Neutrophil (primary cell): Measurements from ENCODE around the gene RMI2.
A peak's percentile ranks its signal among the peaks of the same experiment; 100 is the strongest.

ENCODE experiments used
- H3K27ac ChIP-seq: fragments of 200-600 bp; sonication (generic); 2 replicates; pipeline ENCODE4 v1.5.1; 2016; ENCODE audit warnings: mild to moderate bottlenecking, moderate library complexity
- H3K27me3 ChIP-seq: fragments of 200-600 bp; sonication (generic); 2 replicates; pipeline ENCODE4 v1.6.0; 2016; ENCODE audit warnings: mild to moderate bottlenecking
- H3K36me3 ChIP-seq: fragments of 200-600 bp; sonication (generic); 2 replicates; pipeline ENCODE4 v1.5.1; 2017
- H3K4me1 ChIP-seq, 2 experiments: fragments of 200-600 bp in 1 of 2; sonication (generic) in 1 of 2; 1 replicate in 1 of 2; 2 replicates in 1 of 2; pipeline versions ENCODE4 v1.5.1 to v1.6.1; 2013 to 2016; ENCODE audit warnings: low read depth in 1 of 2, low read length in 1 of 2, mild to moderate bottlenecking in 1 of 2, moderate library complexity in 1 of 2; ENCODE audit not compliant: control insufficient read depth in 1 of 2, insufficient read depth in 1 of 2
- H3K4me3 ChIP-seq, 2 experiments: fragments of 200-600 bp in 1 of 2; sonication (generic) in 1 of 2; 1 replicate in 1 of 2; 2 replicates in 1 of 2; pipeline ENCODE4 v1.5.1; 2013 to 2016; ENCODE audit warnings: low read depth in 1 of 2, low read length in 1 of 2, mild to moderate bottlenecking in 1 of 2, moderate library complexity in 1 of 2
- H3K9me3 ChIP-seq: fragments of 200-600 bp; sonication (generic); 2 replicates; pipeline ENCODE4 v1.5.1; 2016
- TF ChIP-seq, protein P1 (sequence below): fragments of 200-600 bp; sonication (generic); IDR thresholded peaks from 2 replicates; pipeline ENCODE4 v1.5.1; 2016; ENCODE audit warnings: antibody characterized with exemption

The RMI2 gene

DNA sequence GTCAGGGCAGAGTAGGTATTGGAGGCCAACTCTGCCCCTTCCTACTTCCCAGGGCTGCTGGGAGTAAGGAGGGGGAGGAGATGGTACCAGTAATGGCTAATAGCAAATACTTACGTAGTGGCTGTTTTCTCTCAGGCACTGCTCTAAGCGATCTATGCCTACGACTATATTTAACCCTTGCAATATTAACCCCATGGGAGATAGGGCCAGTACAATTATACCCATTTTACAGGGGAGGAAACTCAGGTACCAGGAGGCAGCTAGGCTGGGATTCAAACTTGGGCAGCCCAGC is 50.6 kb downstream of the RMI2 start:
- no peaks in the 10 kb centered on the region for H3K4me1 ChIP-seq
- peaks cover 6% of the 10 kb centered on the region for H3K36me3 ChIP-seq
- no peak overlapping the region for H3K4me3 ChIP-seq
- no peaks in the 10 kb centered on the region for H3K27me3 ChIP-seq
- TF ChIP-seq, protein P1, sequence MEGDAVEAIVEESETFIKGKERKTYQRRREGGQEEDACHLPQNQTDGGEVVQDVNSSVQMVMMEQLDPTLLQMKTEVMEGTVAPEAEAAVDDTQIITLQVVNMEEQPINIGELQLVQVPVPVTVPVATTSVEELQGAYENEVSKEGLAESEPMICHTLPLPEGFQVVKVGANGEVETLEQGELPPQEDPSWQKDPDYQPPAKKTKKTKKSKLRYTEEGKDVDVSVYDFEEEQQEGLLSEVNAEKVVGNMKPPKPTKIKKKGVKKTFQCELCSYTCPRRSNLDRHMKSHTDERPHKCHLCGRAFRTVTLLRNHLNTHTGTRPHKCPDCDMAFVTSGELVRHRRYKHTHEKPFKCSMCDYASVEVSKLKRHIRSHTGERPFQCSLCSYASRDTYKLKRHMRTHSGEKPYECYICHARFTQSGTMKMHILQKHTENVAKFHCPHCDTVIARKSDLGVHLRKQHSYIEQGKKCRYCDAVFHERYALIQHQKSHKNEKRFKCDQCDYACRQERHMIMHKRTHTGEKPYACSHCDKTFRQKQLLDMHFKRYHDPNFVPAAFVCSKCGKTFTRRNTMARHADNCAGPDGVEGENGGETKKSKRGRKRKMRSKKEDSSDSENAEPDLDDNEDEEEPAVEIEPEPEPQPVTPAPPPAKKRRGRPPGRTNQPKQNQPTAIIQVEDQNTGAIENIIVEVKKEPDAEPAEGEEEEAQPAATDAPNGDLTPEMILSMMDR: no peak
- H3K9me3 ChIP-seq: no peaks in the 10 kb centered on the region
- no peak overlapping the region for H3K27ac ChIP-seq

DNA sequence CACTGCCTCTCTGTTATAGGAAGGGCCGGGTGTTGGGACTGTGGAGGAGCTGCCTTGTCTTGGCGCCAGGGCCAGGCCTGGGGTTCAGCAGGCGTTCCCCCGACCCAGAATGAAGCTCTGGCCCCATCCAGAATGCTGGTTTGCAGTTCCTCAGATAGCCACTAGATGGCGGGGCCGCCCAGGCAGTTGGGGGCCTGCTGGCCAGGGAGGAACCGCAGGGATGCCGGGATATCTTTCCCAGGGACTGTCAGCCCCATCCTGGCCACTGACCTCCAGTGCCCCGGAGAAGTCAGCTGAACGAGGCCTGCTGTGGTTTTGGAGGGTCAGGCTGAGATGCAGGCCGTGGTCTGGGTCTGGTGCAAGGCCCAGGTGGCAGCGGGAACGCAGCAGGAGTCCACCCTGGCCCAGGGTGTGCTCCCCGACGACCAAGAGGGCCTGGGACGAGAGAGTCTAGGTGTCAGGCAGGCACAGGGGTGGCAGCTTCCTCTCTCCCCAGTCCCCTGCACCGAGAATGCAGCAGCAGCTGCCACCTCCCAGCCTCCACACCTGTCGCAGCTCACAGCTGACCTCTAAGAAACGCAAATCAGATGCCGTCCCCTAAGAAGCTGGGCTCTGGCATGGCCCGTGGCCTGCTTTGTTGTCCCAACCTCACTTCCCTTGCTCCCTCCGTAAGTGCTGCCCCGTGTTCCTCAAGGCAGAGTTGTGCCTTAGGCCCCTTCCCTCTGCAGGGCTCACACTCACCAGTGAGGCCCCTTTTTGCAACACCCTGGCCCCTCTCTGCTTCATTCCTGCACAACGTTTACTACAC is 51.2 kb downstream of the RMI2 start:
- no peak overlapping the region for H3K27ac ChIP-seq
- H3K4me3 ChIP-seq: no peak overlapping the region
- no peaks in the 10 kb centered on the region for H3K9me3 ChIP-seq
- peaks cover 6% of the 10 kb centered on the region for H3K36me3 ChIP-seq
- H3K27me3 ChIP-seq: no peaks in the 10 kb centered on the region
- no peaks in the 10 kb centered on the region for H3K4me1 ChIP-seq
- TF ChIP-seq, protein P1: peak; percentile 90

- Histone ChIP-seq H3K27ac (no peak overlapping the region), H3K4me1 (no peaks in the 10 kb centered on the region), H3K27me3 (no peaks in the 10 kb centered on the region), H3K9me3 (no peaks in the 10 kb centered on the region), H3K4me3 (no peak overlapping the region), H3K36me3 (peaks cover 6% of the 10 kb centered on the region)
- TF ChIP-seq, protein P1: no peak
These were observed 52.9 kb downstream of the RMI2 start for GRCh38 chr16:11398136-11398535.

DNA sequence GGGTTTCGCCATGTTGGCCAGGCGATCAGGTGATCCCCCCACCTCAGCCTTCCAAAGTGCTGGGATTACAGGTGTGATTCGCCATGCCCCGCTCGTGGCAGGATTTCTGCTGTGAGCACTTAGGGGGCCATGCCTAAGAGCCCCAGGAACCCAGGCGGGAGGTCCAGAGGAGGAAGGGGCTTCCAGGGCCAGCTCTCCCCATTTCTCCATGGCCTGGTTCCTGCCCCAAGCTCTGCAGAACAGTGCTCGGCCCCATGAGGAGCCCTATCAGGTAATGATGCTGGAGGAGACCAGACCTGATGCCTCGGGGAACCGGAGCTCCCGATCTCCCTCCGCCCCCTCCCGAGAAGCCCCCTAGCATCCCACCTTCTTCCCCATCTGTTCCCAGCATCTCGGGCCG is 53.6 kb downstream of the RMI2 start:
- H3K4me3 ChIP-seq: no peak overlapping the region
- TF ChIP-seq, protein P1: no peak

GRCh38 chr16:11399261-11399831 is 54.1 kb downstream of the RMI2 start:
- Histone ChIP-seq H3K9me3 (no peaks in the 10 kb centered on the region), H3K4me3 (no peak overlapping the region), H3K27ac (no peak overlapping the region), H3K4me1 (no peaks in the 10 kb centered on the region), H3K36me3 (peaks cover 6% of the 10 kb centered on the region), H3K27me3 (no peaks in the 10 kb centered on the region)
- TF ChIP-seq, protein P1: no peak

More for the DNA sequence above, 53.6 kb downstream of the RMI2 start:
- Histone ChIP-seq H3K36me3 (peaks cover 6% of the 10 kb centered on the region), H3K27me3 (no peaks in the 10 kb centered on the region), H3K27ac (no peak overlapping the region), H3K4me1 (no peaks in the 10 kb centered on the region), H3K9me3 (no peaks in the 10 kb centered on the region)
